ENCODE data around the gene LPCAT4. TPM values are rescaled to one million over a fixed set of nuclear protein-coding genes. Genes with fewer than 3 reads are reported as not detected.

Gene LPCAT4
- total and polyA plus RNA-seq, 9 of the 15 experiments (the other 6 are each of a cell fraction or from before 2014, with no cell fraction given): 7.3 to 34.3 (median 14.4) TPM

GRCh38 chr15:34342737-34343575 lies 24.0 kb downstream of the LPCAT4 start, which contains the start of the genes NOP10 and NUTM1 (continued):
- TF ChIP-seq, protein P1, sequence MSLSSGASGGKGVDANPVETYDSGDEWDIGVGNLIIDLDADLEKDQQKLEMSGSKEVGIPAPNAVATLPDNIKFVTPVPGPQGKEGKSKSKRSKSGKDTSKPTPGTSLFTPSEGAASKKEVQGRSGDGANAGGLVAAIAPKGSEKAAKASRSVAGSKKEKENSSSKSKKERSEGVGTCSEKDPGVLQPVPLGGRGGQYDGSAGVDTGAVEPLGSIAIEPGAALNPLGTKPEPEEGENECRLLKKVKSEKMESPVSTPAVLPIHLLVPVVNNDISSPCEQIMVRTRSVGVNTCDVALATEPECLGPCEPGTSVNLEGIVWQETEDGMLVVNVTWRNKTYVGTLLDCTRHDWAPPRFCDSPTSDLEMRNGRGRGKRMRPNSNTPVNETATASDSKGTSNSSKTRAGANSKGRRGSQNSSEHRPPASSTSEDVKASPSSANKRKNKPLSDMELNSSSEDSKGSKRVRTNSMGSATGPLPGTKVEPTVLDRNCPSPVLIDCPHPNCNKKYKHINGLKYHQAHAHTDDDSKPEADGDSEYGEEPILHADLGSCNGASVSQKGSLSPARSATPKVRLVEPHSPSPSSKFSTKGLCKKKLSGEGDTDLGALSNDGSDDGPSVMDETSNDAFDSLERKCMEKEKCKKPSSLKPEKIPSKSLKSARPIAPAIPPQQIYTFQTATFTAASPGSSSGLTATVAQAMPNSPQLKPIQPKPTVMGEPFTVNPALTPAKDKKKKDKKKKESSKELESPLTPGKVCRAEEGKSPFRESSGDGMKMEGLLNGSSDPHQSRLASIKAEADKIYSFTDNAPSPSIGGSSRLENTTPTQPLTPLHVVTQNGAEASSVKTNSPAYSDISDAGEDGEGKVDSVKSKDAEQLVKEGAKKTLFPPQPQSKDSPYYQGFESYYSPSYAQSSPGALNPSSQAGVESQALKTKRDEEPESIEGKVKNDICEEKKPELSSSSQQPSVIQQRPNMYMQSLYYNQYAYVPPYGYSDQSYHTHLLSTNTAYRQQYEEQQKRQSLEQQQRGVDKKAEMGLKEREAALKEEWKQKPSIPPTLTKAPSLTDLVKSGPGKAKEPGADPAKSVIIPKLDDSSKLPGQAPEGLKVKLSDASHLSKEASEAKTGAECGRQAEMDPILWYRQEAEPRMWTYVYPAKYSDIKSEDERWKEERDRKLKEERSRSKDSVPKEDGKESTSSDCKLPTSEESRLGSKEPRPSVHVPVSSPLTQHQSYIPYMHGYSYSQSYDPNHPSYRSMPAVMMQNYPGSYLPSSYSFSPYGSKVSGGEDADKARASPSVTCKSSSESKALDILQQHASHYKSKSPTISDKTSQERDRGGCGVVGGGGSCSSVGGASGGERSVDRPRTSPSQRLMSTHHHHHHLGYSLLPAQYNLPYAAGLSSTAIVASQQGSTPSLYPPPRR (CRISPR knock-in tag; IDR thresholded peaks at IDR 0.05; ENCODE audit: borderline replicate concordance): no peak
- peak; percentile 94 for TF ChIP-seq BHLHE40 (IDR thresholded peaks at IDR 0.05; ENCODE audit: low read length)
- TF ChIP-seq ZNF3 (CRISPR knock-in tag; IDR thresholded peaks at IDR 0.05): no peak
- TF ChIP-seq EHMT2 (IDR thresholded peaks at IDR 0.05): 0 out of 2 replicates have a peak, but pooled peaks have one; percentile 36
- TF ChIP-seq, protein P2, sequence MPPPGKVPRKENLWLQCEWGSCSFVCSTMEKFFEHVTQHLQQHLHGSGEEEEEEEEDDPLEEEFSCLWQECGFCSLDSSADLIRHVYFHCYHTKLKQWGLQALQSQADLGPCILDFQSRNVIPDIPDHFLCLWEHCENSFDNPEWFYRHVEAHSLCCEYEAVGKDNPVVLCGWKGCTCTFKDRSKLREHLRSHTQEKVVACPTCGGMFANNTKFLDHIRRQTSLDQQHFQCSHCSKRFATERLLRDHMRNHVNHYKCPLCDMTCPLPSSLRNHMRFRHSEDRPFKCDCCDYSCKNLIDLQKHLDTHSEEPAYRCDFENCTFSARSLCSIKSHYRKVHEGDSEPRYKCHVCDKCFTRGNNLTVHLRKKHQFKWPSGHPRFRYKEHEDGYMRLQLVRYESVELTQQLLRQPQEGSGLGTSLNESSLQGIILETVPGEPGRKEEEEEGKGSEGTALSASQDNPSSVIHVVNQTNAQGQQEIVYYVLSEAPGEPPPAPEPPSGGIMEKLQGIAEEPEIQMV (tag; conservative IDR thresholded peaks at IDR 0.05; ENCODE audit: low read depth): peak; percentile 96
- no peak for TF ChIP-seq TFAM (CRISPR knock-in tag; conservative IDR thresholded peaks at IDR 0.05)
- TF ChIP-seq ATF1 (CRISPR knock-in tag; IDR thresholded peaks at IDR 0.05): no peak
- TF ChIP-seq ATF1 (tag; IDR thresholded peaks at IDR 0.05): peak; percentile 93
- TF ChIP-seq POU5F1 (IDR thresholded peaks at IDR 0.05; ENCODE audit: borderline replicate concordance, low read depth, low read length, partially characterized antibody): no peak
- no peak for TF ChIP-seq HMG20A (CRISPR knock-in tag; conservative IDR thresholded peaks at IDR 0.05)
- TF ChIP-seq ATF7 (IDR thresholded peaks at IDR 0.05): peak; percentile 93
- TF ChIP-seq TAF9B (IDR thresholded peaks at IDR 0.05; ENCODE audit: partially characterized antibody): peak; percentile 84
- TF ChIP-seq PCBP1 (IDR thresholded peaks at IDR 0.05; ENCODE audit: low read depth, low read length, poor library complexity, severe bottlenecking): no peak
- no peak for TF ChIP-seq PCBP2 (IDR thresholded peaks at IDR 0.05; ENCODE audit: low read depth, low read length, poor library complexity, severe bottlenecking)
- no peak for TF ChIP-seq ZFPM2 (CRISPR knock-in tag; IDR thresholded peaks at IDR 0.05)
- TF ChIP-seq SMAD4 (CRISPR knock-in tag; conservative IDR thresholded peaks at IDR 0.05): peak; percentile 43; the same call in 1 of the 2 replicates
- no peak for TF ChIP-seq ZNF785 (CRISPR knock-in tag; IDR thresholded peaks at IDR 0.05)
- TF ChIP-seq, protein P3, sequence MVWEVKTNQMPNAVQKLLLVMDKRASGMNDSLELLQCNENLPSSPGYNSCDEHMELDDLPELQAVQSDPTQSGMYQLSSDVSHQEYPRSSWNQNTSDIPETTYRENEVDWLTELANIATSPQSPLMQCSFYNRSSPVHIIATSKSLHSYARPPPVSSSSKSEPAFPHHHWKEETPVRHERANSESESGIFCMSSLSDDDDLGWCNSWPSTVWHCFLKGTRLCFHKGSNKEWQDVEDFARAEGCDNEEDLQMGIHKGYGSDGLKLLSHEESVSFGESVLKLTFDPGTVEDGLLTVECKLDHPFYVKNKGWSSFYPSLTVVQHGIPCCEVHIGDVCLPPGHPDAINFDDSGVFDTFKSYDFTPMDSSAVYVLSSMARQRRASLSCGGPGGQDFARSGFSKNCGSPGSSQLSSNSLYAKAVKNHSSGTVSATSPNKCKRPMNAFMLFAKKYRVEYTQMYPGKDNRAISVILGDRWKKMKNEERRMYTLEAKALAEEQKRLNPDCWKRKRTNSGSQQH (CRISPR knock-in tag; IDR thresholded peaks at IDR 0.05): no peak
- TF ChIP-seq FOXJ3 (CRISPR knock-in tag; IDR thresholded peaks at IDR 0.05): no peak
- TF ChIP-seq SP2 (IDR thresholded peaks at IDR 0.05; ENCODE audit: extremely low read depth, low read depth, low read length, poor library complexity, severe bottlenecking): no peak
- peak; percentile 75 for TF ChIP-seq CXXC5 (CRISPR knock-in tag; IDR thresholded peaks at IDR 0.05)

Measured in K562 (cell line).